Transverse colon (tissue), 4 donors: ENCODE results near the gene SLCO1B1.

Experiments used
- EP300 ChIP-seq: sonication (generic); formaldehyde crosslinking; IDR thresholded peaks from one replicate; pipeline ENCODE4 v1.6.1; 2017; ENCODE audit warnings: antibody characterized with exemption, low read depth
- POLR2A ChIP-seq: fragments of 450-650 bp; IDR thresholded peaks from one replicate; pipeline ENCODE4 v1.6.1; 2016; ENCODE audit warnings: antibody characterized with exemption, mild to moderate bottlenecking, moderate library complexity
- POLR2AphosphoS5 ChIP-seq, 3 donors: sonication (generic); formaldehyde crosslinking; IDR thresholded peaks; one replicate each; pipeline ENCODE4 v1.6.1; 2016; ENCODE audit warnings: antibody characterized with exemption in 3 of 3
- TF ChIP-seq, protein P1 (sequence below), 5 experiments: fragments of 200-600 bp in 3 of 5; fragments of 450-650 bp in 2 of 5; sonication (generic) in 3 of 5; IDR thresholded peaks; 1 replicate in 2 of 5; 2 replicates in 3 of 5; pipeline ENCODE4 v1.5.1; 2016 to 2017; ENCODE audit warnings: antibody characterized with exemption in 5 of 5, inconsistent platforms in 3 of 5, mild to moderate bottlenecking in 2 of 5, moderate library complexity in 1 of 5

- TF ChIP-seq, protein P1, sequence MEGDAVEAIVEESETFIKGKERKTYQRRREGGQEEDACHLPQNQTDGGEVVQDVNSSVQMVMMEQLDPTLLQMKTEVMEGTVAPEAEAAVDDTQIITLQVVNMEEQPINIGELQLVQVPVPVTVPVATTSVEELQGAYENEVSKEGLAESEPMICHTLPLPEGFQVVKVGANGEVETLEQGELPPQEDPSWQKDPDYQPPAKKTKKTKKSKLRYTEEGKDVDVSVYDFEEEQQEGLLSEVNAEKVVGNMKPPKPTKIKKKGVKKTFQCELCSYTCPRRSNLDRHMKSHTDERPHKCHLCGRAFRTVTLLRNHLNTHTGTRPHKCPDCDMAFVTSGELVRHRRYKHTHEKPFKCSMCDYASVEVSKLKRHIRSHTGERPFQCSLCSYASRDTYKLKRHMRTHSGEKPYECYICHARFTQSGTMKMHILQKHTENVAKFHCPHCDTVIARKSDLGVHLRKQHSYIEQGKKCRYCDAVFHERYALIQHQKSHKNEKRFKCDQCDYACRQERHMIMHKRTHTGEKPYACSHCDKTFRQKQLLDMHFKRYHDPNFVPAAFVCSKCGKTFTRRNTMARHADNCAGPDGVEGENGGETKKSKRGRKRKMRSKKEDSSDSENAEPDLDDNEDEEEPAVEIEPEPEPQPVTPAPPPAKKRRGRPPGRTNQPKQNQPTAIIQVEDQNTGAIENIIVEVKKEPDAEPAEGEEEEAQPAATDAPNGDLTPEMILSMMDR (IDR thresholded peaks at IDR 0.05): no peak
- TF ChIP-seq POLR2AphosphoS5 (IDR thresholded peaks at IDR 0.05): no peak
- no peak for TF ChIP-seq EP300
- no peak for TF ChIP-seq POLR2A
Measured at GRCh38 chr12:21183721-21184275, 52.8 kb downstream of the SLCO1B1 start.
